Activated CD4-positive, alpha-beta T cell treated with anti-CD3 and anti-CD28 coated beads for 24 hours (primary cell): ENCODE measurements around the gene KDF1.
"Not testable (repeated sequence)": the region's sequence is repeated elsewhere in the genome, so short reads cannot be mapped to it uniquely, and the experiment has no call there.

ENCODE experiments used
- DNase-seq, 2 donors: peaks; one replicate each; pipeline ENCODE4 v3.0.0-alpha.2; 2020; ENCODE audit warnings: low read depth in 2 of 2

KDF1 gene

DNA sequence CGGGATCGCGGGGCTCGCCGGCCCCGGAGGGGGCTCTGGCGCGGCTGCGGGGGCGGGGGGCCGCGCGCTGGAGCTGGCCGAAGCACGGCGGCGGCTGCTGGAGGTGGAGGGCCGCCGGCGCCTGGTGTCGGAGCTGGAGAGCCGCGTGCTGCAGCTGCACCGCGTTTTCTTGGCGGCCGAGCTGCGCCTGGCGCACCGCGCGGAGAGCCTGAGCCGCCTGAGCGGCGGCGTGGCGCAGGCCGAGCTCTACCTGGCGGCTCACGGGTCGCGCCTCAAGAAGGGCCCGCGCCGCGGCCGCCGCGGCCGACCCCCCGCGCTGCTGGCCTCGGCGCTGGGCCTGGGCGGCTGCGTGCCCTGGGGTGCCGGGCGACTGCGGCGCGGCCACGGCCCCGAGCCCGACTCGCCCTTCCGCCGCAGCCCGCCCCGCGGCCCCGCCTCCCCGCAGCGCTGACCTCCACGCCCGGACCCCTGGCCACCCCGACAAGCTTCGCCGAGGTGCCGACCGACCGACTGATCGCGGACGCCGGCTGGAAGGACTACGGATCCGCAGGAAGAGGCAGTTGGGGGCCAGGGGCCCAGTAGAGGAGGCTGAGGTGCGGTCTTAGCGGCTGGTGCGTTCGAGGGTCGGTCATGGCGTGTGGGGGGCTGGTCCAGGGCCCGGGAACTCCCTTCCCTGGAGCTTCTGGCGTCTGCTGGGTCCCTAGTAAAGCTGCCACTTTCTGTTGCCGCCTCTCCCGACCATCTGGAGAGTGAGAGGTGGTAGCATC is 33.9 kb upstream of the KDF1 start:
- DNase-seq, result no peak

DNA sequence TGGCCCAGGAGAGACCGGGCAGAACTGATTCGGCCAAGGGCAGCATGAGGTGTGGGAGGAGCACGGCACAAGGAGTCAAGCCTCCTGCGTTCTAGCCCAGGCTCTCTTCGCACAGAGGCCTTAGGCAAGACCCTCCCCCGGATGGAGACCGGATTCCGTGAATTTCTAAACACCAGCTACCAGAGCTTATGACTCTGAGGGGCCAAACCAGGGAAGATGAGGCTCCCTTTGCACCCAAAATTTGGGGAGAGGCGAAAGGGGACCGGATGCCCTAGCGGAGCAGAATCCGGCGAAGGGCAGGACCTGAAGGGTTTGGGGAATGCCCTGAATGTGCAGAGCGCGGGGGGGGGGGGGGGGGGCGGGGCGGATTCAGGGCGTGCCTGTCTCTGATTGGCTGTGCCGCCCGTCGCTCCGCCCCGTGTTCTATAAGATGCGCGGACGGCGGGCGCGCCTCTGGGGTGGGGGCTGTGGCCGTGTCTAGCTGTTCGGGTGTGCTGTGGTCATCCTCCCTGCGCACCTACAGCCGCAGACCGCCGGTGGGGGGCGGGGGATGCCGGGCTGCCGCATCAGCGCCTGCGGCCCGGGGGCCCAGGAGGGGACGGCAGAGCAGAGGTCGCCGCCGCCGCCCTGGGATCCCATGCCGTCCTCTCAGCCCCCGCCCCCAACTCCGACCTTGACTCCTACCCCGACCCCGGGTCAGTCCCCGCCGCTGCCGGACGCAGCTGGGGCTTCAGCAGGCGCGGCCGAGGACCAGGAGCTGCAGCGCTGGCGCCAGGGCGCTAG is 33.2 kb upstream of the KDF1 start, which contains the start of gene TRNP1:
Gene TRNP1 (plus strand): TSS at position 456 of the 783 bp plus-strand sequence. CDS start 95 bp downstream, at position 551.
- peak; percentile 43 to 54 for DNase-seq

DNA sequence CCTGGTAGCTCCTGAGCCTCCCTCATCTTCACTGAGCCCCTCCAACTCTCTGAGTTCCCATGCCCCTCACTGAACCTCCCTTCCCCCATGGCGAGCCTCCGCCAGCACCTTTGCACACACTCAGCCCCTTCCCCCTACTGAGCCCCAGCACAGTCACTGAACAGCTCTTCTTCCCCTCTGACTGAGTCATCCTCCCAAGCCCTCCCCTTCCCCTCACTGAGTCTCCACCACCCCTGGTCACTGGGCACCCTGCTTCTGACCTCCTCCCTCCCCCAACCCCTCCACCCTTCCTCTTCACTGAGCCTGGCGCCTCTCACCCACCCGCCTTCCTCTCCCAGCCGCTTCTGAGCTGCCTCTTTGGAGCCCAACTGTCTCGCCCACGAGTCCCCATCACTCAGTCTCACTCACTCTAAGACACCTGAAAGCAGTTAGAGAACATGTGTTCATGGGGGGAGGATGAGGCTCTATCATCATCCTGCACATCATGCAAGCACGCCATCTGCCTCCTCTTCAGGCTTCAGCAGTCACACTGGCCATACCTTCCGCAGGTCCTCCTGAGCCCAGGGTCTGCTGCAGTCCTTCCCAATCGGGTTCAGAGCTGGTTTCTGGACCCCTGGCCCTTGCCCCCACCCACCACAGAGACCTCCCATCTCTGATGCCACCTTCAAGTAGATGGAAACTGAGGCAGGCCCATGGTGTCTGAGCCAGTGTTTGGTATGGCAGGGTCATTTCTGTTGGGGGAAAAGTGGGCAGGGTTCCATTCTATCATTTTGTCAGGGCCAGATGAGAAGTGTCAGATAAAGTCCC is 31.2 kb upstream of the KDF1 start:
- DNase-seq, result no peak

DNA sequence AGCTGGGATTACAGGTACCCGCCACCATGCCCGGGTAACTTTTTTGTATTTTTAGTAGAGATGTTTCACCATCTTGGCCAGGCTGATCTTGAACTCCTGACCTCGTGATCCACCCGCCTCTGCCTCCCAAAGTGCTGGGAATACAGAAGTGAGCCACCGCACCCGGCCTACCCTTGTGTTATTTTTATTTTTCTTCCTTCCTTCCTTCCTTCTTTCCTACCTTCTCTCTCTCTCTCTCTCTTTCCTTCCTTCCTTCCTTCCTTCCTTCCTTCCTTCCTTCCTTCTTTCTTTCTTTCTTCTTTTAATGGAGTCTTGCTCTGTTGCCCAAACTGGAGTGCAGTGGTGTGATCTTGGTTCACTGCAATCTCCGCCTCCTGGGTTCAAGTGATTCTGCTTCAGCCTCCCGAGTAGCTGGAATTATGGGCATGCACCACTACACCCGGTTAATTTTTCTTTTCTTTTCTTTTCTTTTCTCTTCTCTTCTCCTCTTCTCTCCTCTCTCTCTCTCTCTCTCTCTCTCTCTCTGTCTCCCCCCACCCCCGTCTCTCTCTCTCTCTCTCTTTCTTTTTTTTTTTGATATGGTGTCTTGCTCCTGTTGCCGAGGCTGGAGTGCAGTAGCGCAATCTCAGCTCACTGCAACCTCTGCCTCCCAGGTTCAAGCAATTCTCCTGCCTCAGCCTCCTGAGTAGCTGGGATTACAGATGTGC is 29.3 kb upstream of the KDF1 start:
- not testable (repeated sequence) for DNase-seq

DNA sequence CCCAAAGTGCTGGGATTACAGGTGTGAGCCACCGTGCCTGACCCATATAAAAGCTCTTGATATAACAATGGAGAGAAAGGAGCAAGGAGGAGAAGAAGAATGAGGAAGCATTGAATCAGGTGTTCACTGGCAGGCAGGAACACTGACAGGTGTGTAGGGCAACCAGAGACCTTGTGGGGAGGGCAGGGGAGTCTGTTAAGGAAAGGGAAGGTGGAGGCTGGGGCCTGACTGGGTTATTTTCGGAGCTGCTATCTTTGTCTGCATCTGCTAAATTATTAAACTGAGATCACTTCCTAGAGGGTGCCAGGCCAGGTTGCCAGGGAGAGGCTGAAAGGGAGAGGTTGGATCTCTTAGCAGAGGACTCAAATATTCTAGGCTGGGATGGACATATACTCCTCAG is 26.4 kb upstream of the KDF1 start:
- DNase-seq, result no peak

DNA sequence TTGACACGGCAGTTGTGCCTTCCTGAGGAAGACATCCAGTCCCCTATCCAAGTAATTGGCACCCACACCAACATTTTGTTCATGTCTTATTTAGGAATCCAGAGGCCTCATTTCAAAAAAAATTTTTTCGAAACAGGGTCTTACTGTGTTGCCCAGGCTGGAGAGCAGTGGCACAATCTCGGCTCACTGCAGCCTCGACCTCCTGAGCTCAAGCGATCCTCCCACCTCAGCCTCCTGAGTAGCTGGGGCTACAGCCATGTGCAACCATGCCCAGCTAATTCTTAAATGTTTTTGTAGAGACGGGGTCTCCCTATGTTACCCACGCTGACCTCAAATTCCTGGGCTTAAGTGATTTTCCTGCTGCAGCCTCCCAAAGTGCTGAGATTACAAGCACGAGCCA is 24.0 kb upstream of the KDF1 start:
- DNase-seq, result no peak

DNA sequence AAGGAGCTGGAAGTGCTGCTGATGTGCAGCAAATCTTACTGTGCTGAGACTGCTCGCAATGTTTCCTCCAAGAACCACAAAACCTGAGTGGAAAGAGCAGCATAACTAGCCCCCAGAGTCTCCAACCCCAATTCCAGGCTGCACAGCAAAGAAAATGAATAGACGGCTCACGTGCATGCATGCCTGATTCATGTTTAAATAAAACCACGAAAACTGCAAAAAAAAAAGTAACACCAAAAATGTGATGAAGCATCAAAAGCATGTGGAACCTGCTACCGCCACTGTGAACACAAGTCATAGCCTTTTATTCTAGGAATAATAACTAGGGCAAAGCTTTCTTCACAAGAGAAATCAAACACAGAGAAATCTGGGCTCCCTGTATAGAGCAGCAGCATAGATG is 23.6 kb upstream of the KDF1 start:
- DNase-seq, result no peak

DNA sequence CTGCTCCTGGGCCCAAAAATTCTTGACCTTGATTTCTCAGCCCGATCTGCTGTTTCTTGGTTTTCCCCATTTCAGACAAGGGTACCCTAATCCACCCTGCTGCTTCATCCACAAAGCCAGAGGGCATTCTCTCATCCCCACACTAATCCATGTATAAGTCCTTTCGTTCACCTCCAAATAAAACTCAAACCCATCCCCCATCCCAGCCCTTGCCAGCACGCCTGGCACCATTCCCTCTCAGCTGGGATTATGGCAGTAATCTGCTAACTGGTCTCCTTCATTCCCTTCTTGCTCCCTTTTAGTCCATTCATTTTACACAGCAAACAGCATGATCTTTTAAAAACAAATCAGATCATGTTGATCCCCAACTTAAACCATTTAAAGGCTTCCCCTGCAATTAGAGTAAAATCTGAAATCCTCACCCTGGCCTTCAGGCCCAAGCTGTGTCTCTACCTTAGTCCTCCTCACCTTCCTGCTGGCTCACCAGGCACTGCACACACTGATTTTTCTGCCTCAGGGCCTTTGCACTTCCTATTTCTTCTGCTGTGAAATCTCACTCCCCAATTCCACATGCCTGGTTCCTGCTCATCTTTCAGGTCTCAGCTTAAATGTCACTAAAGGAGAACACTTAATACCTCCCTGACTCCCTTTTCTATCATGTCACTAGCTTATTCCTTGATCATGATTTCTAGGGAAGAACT is 21.0 kb upstream of the KDF1 start:
- DNase-seq, result no peak

DNA sequence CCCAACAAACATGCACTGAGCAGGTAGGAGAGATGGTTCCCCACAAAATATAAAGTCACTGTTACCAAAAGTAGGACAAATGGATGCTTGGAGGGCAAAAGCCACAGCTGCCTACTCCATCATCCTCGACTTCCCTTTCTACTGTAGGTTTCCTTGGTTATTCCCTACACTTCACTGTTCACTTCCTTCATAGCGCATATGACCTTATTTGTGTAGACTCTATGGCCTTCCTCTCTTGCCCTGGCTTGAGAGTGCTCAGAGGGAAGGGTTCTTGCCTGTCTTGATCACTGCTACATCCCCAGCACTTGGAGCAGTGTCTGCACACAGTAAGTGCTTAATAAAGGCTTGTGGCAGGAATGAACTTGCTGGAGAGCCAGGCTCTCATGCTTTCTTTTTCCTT is 18.6 kb upstream of the KDF1 start:
- no peak for DNase-seq

DNA sequence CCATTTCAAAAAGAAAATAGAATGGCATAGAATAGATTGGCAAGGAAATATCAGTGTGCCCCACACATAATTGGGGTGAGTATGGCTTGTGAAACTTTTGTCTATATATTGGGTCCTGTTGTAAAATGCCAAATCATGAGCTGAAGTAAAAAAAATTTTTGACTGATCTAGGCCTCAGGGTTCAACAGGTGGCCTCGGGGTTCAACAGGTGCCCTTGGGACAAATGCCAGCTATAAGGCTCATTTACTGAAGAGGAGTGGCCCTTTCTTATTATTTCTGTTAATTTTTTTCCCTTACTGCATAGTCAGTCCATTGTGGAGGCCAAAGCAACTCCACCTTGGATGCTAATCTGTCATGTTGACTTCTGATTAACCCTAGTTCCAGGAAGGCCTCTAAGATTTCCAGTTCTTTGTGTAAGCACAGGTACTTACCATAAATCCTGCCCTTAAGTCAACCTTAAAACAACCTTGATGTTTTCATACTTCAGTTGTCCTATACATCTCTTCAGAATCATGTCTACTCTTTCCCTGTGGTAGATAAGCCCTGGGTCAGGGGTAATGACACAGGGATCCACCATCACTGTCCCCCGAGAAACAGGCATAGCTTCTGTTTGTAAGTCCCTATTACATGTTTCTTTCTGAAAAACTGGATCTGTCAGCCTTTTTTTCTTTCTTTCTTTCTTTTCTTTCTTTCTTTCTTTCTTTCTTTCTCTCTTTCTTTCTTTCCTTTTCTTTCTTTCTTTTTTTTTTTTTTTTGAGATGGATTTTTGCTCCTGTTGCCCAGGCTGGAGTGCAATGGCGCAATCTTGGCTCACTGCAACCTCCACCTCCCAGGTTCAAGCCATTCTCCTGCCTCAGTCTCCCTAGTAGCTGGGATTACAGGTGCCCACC is 16.6 kb upstream of the KDF1 start:
- no peak for DNase-seq

DNA sequence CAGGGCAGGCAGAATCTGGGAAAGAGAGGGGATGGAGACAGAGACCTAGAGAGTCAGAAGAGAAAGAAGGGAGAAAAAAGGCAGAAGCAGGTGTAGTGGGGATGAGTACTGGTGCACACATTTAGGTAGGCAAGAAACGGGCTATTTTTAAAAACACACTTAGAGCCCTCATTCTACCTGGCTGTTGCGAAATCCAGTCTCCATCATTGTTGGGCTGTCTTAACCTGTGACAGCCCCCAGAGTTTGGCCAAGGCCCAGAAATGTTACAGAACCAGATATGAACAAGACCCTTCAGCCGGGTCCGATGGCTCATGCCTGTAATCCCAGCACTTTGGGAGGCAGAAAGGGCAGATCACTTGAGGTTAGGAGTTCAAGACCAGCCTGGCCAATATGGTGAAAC is 12.6 kb upstream of the KDF1 start:
- DNase-seq, result no peak

DNA sequence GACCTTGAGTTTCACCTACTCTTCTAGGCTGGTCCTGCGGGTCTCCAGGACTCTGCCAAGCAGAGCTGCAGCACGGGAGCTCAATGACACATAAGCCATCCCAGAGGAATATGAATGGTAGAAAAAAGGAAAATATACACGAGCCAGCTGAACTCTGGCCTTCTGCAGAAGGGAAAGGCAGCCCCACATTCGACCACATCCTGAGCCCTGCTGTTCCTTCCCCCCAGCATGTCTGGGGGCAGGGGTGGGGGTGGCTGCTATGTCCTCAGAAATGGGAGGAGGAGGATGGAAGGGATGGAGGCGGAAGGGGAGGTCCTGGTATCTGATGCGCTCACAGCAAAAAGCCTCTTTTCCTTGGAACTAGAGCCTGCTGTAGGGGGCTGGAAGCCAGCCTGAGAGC is 12.1 kb upstream of the KDF1 start:
- no peak for DNase-seq

DNA sequence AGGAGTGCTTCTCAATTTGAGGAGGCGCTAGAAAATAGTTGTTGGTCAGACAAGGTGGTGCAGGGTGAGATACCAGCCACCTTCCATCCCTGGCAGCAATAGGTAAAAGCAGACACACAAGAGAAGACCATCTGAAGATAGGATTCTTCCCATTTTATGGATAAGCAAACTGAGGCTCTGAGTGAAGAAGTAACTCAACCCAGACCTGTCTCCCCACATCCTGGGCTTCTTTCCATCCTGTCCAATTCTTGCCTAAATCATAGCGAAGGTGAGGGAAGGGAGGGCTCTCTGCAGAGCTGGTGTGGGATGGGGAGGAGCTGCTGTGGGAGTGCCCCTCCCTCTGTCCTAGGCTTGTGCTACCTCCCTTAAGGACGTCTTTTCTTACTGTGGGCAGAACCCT is 11.3 kb upstream of the KDF1 start:
- DNase-seq, result no peak

DNA sequence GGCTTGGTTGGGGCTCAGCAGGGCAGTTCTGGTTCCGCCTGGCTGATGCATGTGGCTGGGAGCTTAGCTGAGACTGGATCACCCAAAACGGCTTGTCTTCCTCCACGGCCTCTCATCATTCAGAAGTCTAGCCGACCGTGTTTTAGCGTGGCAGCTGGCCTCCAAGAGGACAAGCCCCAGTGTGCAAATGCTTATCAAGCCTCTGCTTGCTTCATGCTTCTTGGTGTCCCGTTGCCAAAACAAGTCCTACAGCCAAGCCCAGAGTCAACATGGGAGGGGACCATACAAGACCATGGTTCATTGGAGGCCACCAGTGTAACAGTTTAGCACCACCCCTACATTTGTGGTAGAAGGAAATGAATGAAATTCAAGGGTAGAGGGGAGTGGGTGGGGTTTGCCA is 10.5 kb upstream of the KDF1 start:
- DNase-seq, result no peak

DNA sequence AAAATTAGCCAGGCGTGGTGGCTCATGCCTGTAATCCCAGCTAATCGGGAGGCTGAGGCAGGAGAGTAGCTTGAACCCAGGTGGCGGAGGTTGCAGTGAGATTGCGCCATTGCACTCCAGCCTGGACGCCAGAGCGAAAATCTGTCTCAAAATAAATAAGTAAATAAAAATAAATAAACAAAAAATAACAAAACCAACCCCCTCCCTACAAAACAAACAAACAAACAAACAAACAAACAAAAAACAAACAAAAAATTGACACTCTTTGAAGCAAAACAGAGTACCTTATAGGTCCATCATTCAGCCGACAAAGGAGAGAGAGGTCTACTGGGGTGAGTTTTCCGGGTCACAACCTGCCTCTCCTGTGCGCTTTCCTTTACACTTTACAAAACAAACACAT is 5.4 kb upstream of the KDF1 start:
- DNase-seq, result no peak

DNA sequence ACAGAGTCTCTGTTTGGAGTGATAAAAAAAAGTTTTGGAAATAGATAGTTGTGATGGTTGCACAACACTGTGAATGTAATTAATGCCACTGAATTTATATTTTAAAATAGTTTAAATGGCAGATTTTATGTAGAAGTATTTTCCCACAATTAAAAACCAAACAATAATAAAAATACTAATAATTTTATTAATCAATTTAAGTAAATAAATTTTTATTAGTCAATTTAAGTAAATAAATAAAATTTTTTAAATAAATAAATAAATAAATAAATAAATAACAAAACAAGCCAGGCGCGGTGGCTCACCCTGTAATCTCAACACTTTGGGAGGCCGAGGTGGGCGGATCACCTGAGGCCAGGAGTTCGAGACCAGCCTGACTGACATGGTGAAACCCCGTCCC is 4.9 kb upstream of the KDF1 start:
- no peak for DNase-seq

DNA sequence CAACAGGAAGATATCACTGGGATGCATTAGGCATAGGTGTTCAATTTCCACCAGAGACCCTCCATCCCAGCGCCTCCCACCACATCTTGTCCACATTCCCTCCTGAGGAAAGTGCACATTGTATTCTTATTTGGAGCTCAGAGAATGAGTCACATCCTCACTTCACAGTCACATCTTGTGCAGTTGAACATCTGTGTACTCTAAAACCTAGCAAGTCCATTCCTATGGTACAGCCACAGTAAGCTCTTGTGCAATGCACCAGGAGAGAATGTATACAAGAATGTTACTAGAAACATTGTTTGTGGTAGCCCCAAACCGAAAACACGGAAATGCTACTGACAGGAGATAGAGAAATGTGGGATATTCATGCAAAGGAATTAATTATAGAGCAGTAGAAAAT is 1.6 kb upstream of the KDF1 start:
- no peak for DNase-seq

DNA sequence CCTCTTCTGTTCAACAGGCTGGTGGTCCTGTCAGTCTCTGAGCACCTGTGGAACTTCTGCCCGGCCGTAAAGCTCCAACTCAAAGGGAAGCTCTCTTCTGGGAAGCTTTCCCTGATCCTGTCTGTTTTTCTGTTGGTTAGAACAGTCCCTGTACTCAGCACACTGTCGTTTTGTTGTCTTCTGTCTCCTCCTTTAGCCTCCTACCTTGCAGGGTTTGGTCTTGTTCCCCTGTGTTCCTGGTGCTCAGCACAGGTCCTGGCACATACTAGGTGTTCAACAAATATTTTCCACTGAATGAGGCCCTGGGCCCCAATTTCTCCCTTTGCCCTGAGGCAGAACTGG is 328 bp upstream of the KDF1 start:
- no peak for DNase-seq

DNA sequence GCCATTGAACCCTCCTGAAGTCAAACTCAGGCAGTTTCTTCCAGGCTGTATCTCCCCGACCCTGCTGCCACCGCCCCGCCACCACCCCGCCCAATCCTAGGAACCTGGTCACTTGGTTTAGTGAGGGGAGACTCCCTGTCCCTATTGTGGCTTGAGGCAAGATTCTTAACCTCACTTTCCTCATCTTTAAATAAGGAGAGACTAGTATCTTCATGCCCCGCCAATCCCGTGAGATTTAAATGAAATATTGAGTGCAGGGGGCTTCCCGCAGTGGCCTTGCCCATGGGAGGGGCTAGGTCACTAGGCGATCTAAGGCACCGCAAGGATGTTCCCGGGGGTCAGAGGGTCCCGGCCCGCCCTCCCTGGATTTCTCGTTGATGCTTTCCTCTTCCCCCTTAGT is 998 bp downstream of the KDF1 start:
- no peak for DNase-seq

DNA sequence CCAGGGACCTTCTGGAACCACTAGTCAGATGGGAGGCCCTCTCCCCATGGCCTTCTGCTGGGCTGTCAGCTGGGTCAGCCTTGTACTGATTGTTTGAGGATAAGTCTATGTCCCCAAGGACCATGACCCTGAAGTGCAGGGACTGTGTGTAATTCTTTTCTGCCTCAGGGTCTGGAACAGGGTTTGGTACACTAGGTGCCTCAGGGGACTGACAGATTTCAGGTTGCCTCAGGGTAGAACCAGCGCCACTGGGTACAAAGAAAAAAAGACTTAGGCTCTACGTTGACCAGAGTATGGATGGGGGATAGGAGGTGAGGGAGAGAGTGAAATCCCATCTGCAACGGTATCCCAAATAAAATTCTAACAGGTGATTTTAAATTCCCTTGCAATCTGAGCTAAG is 3.0 kb downstream of the KDF1 start:
- DNase-seq, result no peak
